ENCODE data around the gene TP53RK. TPM values are rescaled to one million over a fixed set of nuclear protein-coding genes. Genes with fewer than 3 reads are reported as not detected.

TP53RK gene
- total RNA-seq, 4 donors from 2014 or later: 15.0 to 27.0 (median 25.8) TPM

DNA sequence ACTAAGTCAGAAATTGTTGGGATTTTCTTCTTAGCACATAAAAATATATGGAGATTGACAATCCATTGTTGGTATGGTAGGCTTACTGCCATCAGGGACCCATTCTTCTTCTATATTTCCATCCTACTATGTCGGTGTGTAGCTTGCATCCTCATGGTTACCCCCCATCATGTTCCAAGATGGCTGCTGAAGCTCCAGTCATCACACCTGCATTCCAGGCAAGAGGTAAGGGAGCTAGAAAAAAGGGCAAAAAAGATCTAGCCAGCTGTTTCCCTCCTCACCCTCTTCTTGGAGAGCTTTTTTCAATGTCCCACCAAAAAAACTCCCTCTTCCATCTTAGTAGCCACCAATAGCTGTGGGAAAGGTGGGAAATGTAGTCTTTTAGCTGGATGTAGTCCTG is 33.8 kb upstream of the TP53RK start:
- Histone ChIP-seq H3K4me3 (no peak overlapping the region), H3K36me3 (no peaks in the 10 kb centered on the region), H3K4me1 (no peaks in the 10 kb centered on the region), H3K27me3 (no peaks in the 10 kb centered on the region), H3K9me3 (no peaks in the 10 kb centered on the region), H3K27ac (no peak overlapping the region)
- WGBS: 95% methylated on average over 1 of the region's 1 CpG
- TF ChIP-seq EP300 (IDR thresholded peaks at IDR 0.05) (no peak), POLR2A (IDR thresholded peaks at IDR 0.05) (no peak), POLR2AphosphoS5 (IDR thresholded peaks at IDR 0.05) (no peak)
- TF ChIP-seq, protein P1, sequence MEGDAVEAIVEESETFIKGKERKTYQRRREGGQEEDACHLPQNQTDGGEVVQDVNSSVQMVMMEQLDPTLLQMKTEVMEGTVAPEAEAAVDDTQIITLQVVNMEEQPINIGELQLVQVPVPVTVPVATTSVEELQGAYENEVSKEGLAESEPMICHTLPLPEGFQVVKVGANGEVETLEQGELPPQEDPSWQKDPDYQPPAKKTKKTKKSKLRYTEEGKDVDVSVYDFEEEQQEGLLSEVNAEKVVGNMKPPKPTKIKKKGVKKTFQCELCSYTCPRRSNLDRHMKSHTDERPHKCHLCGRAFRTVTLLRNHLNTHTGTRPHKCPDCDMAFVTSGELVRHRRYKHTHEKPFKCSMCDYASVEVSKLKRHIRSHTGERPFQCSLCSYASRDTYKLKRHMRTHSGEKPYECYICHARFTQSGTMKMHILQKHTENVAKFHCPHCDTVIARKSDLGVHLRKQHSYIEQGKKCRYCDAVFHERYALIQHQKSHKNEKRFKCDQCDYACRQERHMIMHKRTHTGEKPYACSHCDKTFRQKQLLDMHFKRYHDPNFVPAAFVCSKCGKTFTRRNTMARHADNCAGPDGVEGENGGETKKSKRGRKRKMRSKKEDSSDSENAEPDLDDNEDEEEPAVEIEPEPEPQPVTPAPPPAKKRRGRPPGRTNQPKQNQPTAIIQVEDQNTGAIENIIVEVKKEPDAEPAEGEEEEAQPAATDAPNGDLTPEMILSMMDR (IDR thresholded peaks at IDR 0.05): no peak
- no peak for DNase-seq (ENCODE audit: low spot score in 2 of 2)

DNA sequence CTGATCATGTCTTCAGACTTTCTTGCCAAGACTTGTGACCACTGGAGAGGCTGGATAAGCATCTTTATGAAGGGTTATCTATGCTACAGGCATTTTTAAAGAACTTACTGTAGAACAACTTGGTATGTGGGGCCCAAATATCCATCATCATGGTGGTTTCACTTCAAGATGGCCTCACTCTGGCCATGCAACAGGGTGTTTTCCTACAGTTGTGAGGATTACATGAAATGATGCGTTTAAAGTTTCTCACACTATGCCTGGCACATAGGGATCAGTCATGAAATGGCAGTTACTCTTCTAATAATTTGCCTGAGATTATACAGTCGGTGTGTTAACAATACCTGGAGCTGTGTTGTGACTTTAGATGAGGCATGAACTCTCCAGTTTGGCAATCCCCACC is 33.2 kb upstream of the TP53RK start:
- H3K4me3 ChIP-seq: no peak overlapping the region
- no peak for TF ChIP-seq POLR2A (IDR thresholded peaks at IDR 0.05)
- no peak for TF ChIP-seq EP300 (IDR thresholded peaks at IDR 0.05)
- TF ChIP-seq, protein P1 (IDR thresholded peaks at IDR 0.05): no peak
- no peak for TF ChIP-seq POLR2AphosphoS5 (IDR thresholded peaks at IDR 0.05)
- no peak for DNase-seq (ENCODE audit: low spot score in 2 of 2)
- WGBS: 97% methylated on average over 2 of the region's 2 CpGs
- no peak overlapping the region for H3K27ac ChIP-seq
- H3K27me3 ChIP-seq: no peaks in the 10 kb centered on the region
- H3K9me3 ChIP-seq: no peaks in the 10 kb centered on the region
- no peaks in the 10 kb centered on the region for H3K4me1 ChIP-seq
- H3K36me3 ChIP-seq: no peaks in the 10 kb centered on the region

DNA sequence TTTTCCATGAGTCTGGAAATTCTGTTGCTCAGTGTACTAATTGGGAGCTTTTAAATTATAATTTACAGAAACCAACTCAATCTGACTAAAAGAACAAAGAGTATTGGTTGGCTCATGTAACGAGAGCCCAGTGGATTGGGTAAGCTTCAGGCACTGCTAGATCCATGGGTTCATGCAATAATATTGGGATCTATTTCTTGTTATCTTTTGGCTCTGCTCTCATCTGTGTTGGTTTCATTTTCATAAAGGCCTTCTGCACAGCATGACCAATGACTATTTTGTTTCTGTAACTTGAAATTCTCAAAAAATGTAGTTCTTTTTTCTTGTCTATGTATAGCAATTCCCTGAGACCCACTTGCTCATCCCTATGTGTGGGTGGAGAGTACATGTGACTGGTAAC is 32.2 kb upstream of the TP53RK start:
- no peaks in the 10 kb centered on the region for H3K36me3 ChIP-seq
- H3K27me3 ChIP-seq: no peaks in the 10 kb centered on the region
- DNase-seq (ENCODE audit: low spot score in 2 of 2): no peak
- no peak overlapping the region for H3K4me3 ChIP-seq
- H3K27ac ChIP-seq: no peak overlapping the region
- H3K4me1 ChIP-seq: no peaks in the 10 kb centered on the region
- 96% methylated on average over 1 of the region's 1 CpG for WGBS
- no peaks in the 10 kb centered on the region for H3K9me3 ChIP-seq
- TF ChIP-seq, protein P1 (IDR thresholded peaks at IDR 0.05): no peak
- TF ChIP-seq POLR2A (IDR thresholded peaks at IDR 0.05): no peak

DNA sequence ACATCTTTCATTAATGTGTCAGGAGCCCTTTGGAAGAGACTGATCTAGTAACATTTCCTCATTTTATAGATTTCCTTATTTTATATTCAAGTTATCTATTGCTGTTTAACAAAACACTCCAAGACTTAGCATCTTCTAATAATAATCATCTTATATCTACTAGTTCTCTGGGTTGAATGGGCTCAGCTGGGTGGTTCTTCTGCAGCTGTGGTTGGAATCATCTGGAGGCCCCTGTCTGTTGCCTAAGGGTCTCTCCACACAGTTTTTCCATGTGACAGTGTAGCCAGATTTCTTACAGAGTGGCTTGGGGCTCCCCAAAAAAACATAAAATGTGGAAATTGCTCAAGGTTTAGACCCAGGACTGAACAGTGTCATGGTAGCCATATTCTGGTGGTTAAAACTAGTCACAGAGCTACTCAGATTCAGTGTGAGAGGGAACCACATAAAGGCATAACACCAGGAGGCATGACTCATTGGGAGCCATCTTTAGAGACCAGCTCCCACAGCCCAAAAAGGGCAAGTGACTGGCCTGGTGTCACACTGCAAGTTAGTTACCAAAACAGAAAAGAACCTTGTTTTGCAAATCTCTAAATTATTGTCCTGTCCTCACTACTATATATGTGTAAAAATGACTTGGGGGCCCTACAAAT is 31.7 kb upstream of the TP53RK start:
- no peaks in the 10 kb centered on the region for H3K9me3 ChIP-seq
- H3K27ac ChIP-seq: no peak overlapping the region
- H3K27me3 ChIP-seq: no peaks in the 10 kb centered on the region
- no peaks in the 10 kb centered on the region for H3K36me3 ChIP-seq
- DNase-seq (ENCODE audit: low spot score in 2 of 2): no peak
- no peaks in the 10 kb centered on the region for H3K4me1 ChIP-seq
- no peak overlapping the region for H3K4me3 ChIP-seq
- TF ChIP-seq POLR2AphosphoS5 (IDR thresholded peaks at IDR 0.05) (no peak), POLR2A (IDR thresholded peaks at IDR 0.05) (no peak), EP300 (IDR thresholded peaks at IDR 0.05) (no peak)
- TF ChIP-seq, protein P1 (IDR thresholded peaks at IDR 0.05): no peak

DNA sequence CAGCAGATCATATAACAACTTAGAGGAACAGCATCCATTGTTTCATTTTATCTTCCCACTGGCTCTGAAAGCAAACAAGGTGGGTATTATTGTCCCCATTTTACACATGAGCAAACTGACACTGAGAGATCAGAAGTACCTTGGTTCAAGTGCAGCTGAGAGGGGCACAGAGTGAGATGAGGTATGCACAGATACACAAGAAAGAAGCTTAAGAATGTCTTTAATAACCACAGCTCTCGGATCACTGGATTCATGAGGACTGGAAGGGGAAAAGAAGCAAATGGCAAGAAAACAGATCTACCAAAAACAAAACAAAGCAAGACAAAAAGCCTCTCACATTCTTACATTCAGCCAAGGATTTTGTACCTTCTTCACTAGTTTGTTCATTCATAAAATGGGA is 30.8 kb upstream of the TP53RK start:
- Histone ChIP-seq H3K27ac (no peak overlapping the region), H3K9me3 (no peaks in the 10 kb centered on the region), H3K36me3 (no peaks in the 10 kb centered on the region), H3K27me3 (no peaks in the 10 kb centered on the region), H3K4me1 (peaks cover 7% of the 10 kb centered on the region), H3K4me3 (no peak overlapping the region)
- no peak for DNase-seq (ENCODE audit: low spot score in 2 of 2)
- TF ChIP-seq EP300 (IDR thresholded peaks at IDR 0.05): no peak
- TF ChIP-seq, protein P1 (IDR thresholded peaks at IDR 0.05): no peak
- no peak for TF ChIP-seq POLR2AphosphoS5 (IDR thresholded peaks at IDR 0.05)
- no peak for TF ChIP-seq POLR2A (IDR thresholded peaks at IDR 0.05)
- 89% methylated on average over 1 of the region's 1 CpG for WGBS

All from suprapubic skin (tissue), 4 donors.